H1 (cell line): Measurements from ENCODE around the gene RPL19. TPM values are rescaled to one million over a fixed set of nuclear protein-coding genes. Genes with fewer than 3 reads are reported as not detected.

Experiments used
- CTCF ChIA-PET: fragments of 300-600 bp; sonication (Branson Sonifier 250); formaldehyde crosslinking; loops from one replicate; lab custom pipeline; 2021; ENCODE audit not compliant: partially characterized antibody; lab: Charles Lee
- POLR2A ChIA-PET: fragments of 300-600 bp; sonication (Branson Sonifier 250); formaldehyde crosslinking; loops from one replicate; lab custom pipeline; 2021; ENCODE audit warnings: inconsistent platforms; ENCODE audit not compliant: partially characterized antibody; lab: Charles Lee
- DNase-seq, 2 experiments: peaks; one replicate each; pipeline versions ENCODE4 v3.0.0 to v3.0.0-alpha.2; 2010 to 2022; ENCODE audit warnings: low spot score in 2 of 2, low read depth in 1 of 2, mixed read lengths in 1 of 2
- FAIRE-seq: peaks from 2 replicates; lab custom pipeline; 2011; peaks lifted over from hg19 to GRCh38; lab: Jason Lieb, UNC
- H2AFZ ChIP-seq: 2 replicates; pipeline ENCODE4 v1.8.1; 2012; ENCODE audit warnings: low read length, inconsistent platforms
- H2AK5ac ChIP-seq: 2 replicates; pipeline ENCODE4 v1.6.1; 2013; ENCODE audit warnings: low read depth, low read length
- H2BK120ac ChIP-seq: replicated peaks from 2 replicates; pipeline ENCODE3; 2013; ENCODE audit warnings: low read depth, low read length, inconsistent platforms
- H2BK12ac ChIP-seq: 2 replicates; pipeline ENCODE4 v1.6.1; 2013; ENCODE audit warnings: low read depth, low read length
- H2BK15ac ChIP-seq: 2 replicates; pipeline ENCODE4 v1.6.1; 2013; ENCODE audit warnings: low read length
- H2BK20ac ChIP-seq: 2 replicates; pipeline ENCODE4 v1.6.1; 2013; ENCODE audit warnings: low read length
- H2BK5ac ChIP-seq: 2 replicates; pipeline ENCODE4 v1.6.1; 2013; ENCODE audit warnings: low read depth, low read length
- H3K14ac ChIP-seq: 2 replicates; pipeline ENCODE4 v1.6.1; 2013; ENCODE audit warnings: inconsistent platforms; ENCODE audit not compliant: insufficient read length
- H3K18ac ChIP-seq: 2 replicates; pipeline ENCODE4 v1.6.1; 2013; ENCODE audit warnings: low read length; ENCODE audit errors: extremely low read depth
- H3K23ac ChIP-seq: 2 replicates; pipeline ENCODE4 v1.6.1; 2013; ENCODE audit warnings: inconsistent platforms; ENCODE audit not compliant: insufficient read length
- H3K23me2 ChIP-seq: 2 replicates; pipeline ENCODE4 v1.6.1; 2013; ENCODE audit warnings: low read depth, low read length
- H3K27ac ChIP-seq: 2 replicates; pipeline ENCODE4 v1.6.1; 2011; ENCODE audit warnings: low read depth, low read length, inconsistent platforms
- H3K27me3 ChIP-seq, 4 experiments: replicated peaks in 1 of 4; 1 replicate in 1 of 4; 2 replicates in 3 of 4; pipeline versions ENCODE4 v1.6.1 to v1.8.1; 2011 to 2013; ENCODE audit warnings: low read length in 3 of 4, mild to moderate bottlenecking in 3 of 4, inconsistent platforms in 2 of 4, mixed read lengths in 2 of 4, moderate library complexity in 1 of 4; ENCODE audit not compliant: control insufficient read depth in 3 of 4, insufficient read depth in 3 of 4; ENCODE audit errors: extremely low read depth in 1 of 4
- H3K36me3 ChIP-seq, 4 experiments: 2 replicates each; pipeline versions ENCODE4 v1.6.1 to v1.8.1; 2011 to 2013; ENCODE audit warnings: mild to moderate bottlenecking in 4 of 4, low read length in 3 of 4, moderate library complexity in 2 of 4, control low read depth in 1 of 4, inconsistent platforms in 1 of 4; ENCODE audit not compliant: insufficient read depth in 4 of 4, control insufficient read depth in 2 of 4
- H3K4ac ChIP-seq: replicated peaks from 2 replicates; pipeline ENCODE3; 2013; ENCODE audit warnings: low read length, low read depth, mixed read lengths, inconsistent platforms; ENCODE audit not compliant: insufficient read length
- H3K4me1 ChIP-seq, 4 experiments: replicated peaks in 1 of 4; 1 replicate in 1 of 4; 2 replicates in 3 of 4; pipeline versions ENCODE4 v1.6.1 to v1.8.1; 2011 to 2013; ENCODE audit warnings: low read length in 3 of 4, inconsistent platforms in 2 of 4, mixed read lengths in 1 of 4; ENCODE audit not compliant: insufficient read depth in 4 of 4, control insufficient read depth in 3 of 4
- H3K4me2 ChIP-seq, 2 experiments: 2 replicates each; pipeline versions ENCODE4 v1.6.1 to v1.8.1; 2011 to 2013; ENCODE audit warnings: low read depth in 2 of 2, low read length in 2 of 2, control low read depth in 1 of 2, inconsistent platforms in 1 of 2, mild to moderate bottlenecking in 1 of 2; ENCODE audit not compliant: insufficient read depth in 1 of 2
- H3K4me3 ChIP-seq, 4 experiments: fragments of 200-600, 300-600 bp in 1 of 4; sonication (generic), shearing (Covaris generic), sonication (Bioruptor Twin) in 1 of 4; 2 replicates each; pipeline versions ENCODE4 v1.5.1 to v1.8.1; 2011 to 2016; ENCODE audit warnings: low read length in 4 of 4, low read depth in 3 of 4, control low read depth in 2 of 4, inconsistent platforms in 2 of 4, mild to moderate bottlenecking in 2 of 4, mixed read lengths in 1 of 4, moderate library complexity in 1 of 4; ENCODE audit not compliant: insufficient read depth in 2 of 4; ENCODE audit errors: extremely low read depth in 1 of 4
- H3K56ac ChIP-seq: replicated peaks from 2 replicates; pipeline ENCODE3; 2013; ENCODE audit warnings: low read depth, mild to moderate bottlenecking, mixed read lengths, low read length, inconsistent platforms; ENCODE audit not compliant: insufficient read length
- H3K79me1 ChIP-seq: 2 replicates; pipeline ENCODE4 v1.6.1; 2013; ENCODE audit warnings: low read depth, low read length, control low read depth
- H3K79me2 ChIP-seq, 2 experiments: 2 replicates each; pipeline versions ENCODE4 v1.6.1 to v1.8.1; 2012 to 2013; ENCODE audit warnings: low read length in 2 of 2, mild to moderate bottlenecking in 2 of 2, inconsistent platforms in 1 of 2; ENCODE audit not compliant: insufficient read depth in 2 of 2, control insufficient read depth in 1 of 2
- H3K9ac ChIP-seq, 4 experiments: replicated peaks in 1 of 4; 1 replicate in 1 of 4; 2 replicates in 3 of 4; pipeline versions ENCODE4 v1.6.1 to v1.8.1; 2011 to 2013; ENCODE audit warnings: low read depth in 3 of 4, low read length in 3 of 4, control low read depth in 2 of 4, mild to moderate bottlenecking in 2 of 4, moderate library complexity in 2 of 4, inconsistent platforms in 1 of 4; ENCODE audit errors: extremely low read depth in 1 of 4
- H3K9me3 ChIP-seq, 2 experiments: 2 replicates each; pipeline versions ENCODE4 v1.6.1 to v1.8.1; 2012 to 2013; ENCODE audit warnings: mild to moderate bottlenecking in 2 of 2, moderate library complexity in 2 of 2, control low read depth in 1 of 2, inconsistent platforms in 1 of 2, low read depth in 1 of 2, low read length in 1 of 2, mixed read lengths in 1 of 2; ENCODE audit not compliant: insufficient read depth in 2 of 2
- H4K20me1 ChIP-seq, 2 experiments: replicated peaks in 1 of 2; 2 replicates each; pipeline versions ENCODE3 to v1.8.1; 2011 to 2013; ENCODE audit warnings: inconsistent platforms in 2 of 2, low read length in 2 of 2, mild to moderate bottlenecking in 1 of 2; ENCODE audit not compliant: insufficient read depth in 2 of 2, control insufficient read depth in 1 of 2
- H4K5ac ChIP-seq: 2 replicates; pipeline ENCODE4 v1.6.1; 2013; ENCODE audit warnings: low read length, low read depth, mixed read lengths, inconsistent platforms; ENCODE audit not compliant: insufficient read length
- H4K8ac ChIP-seq: 2 replicates; pipeline ENCODE4 v1.8.0; 2013; ENCODE audit warnings: mild to moderate bottlenecking, moderate library complexity, low read length, inconsistent platforms; ENCODE audit not compliant: insufficient read depth; ENCODE audit errors: extremely low read depth
- H4K91ac ChIP-seq: replicated peaks from 2 replicates; pipeline ENCODE3; 2013; ENCODE audit warnings: low read length, mixed read lengths, inconsistent platforms; ENCODE audit not compliant: insufficient read length
- TAF7 ChIP-seq: optimal IDR thresholded peaks from 2 replicates; pipeline ENCODE3; 2011; ENCODE audit warnings: low read depth, mild to moderate bottlenecking, inconsistent platforms, low read length, moderate library complexity, borderline replicate concordance
- WGBS, 2 experiments: shearing (Covaris generic) in 1 of 2; methylation state at CpG; one replicate each; pipeline versions ENCODE4 v1.1.6 to v1.1.7; 2013 to 2015; ENCODE audit warnings: low lambda C conversion rate in 2 of 2, mixed read lengths in 2 of 2, inconsistent platforms in 1 of 2, low coverage in 1 of 2, missing lambda C conversion rate in 1 of 2; ENCODE audit not compliant: insufficient replicate concordance in 2 of 2, insufficient coverage in 1 of 2, insufficient read length in 1 of 2; ENCODE audit errors: extremely low coverage in 1 of 2, missing lambda C conversion rate in 1 of 2; 5-methylcytosine and 5-hydroxymethylcytosine counted together
- polyA plus RNA-seq, 7 experiments: library from polyadenylated mRNA; depleted of rRNA in 3 of 7; stranded (reverse) in 5 of 7; unstranded in 2 of 7; fragments of >200 nt in 5 of 7; fragments of 200-250 nt in 2 of 7; gene quantifications; 1 replicate in 5 of 7; 2 replicates in 1 of 7; 4 replicates in 1 of 7; pipeline versions ENCODE4 v1.2.1 to v1.2.3, GENCODE V29; 2011 to 2013; ENCODE audit warnings: missing spikeins in 2 of 7, mixed read lengths in 2 of 7
- total RNA-seq: library from RNA; stranded (reverse); fragmentation: NEBNext Ultra II Directional; extraction: Animal tissue kit (Norgen Biotek cat#: 25700); gene quantifications from 2 replicates; pipeline ENCODE4 v1.2.1, GENCODE V29; 2021

The RPL19 gene
- total and polyA plus RNA-seq, 2 of the 8 experiments (the other 6 are each of a cell fraction or from before 2014, with no cell fraction given): 2,108 to 2,182 TPM

GRCh38 chr17:39167476-39167875 is 32.6 kb upstream of the RPL19 start:
- WGBS, 2 experiments: 83% methylated on average over 2 of the region's 2 CpGs; no CpG with 5 or more reads in 1 of the 2 experiments
- FAIRE-seq: no peak
- Histone ChIP-seq H2BK120ac (no peak overlapping the region), H3K27ac (no peak overlapping the region), H2AFZ (no peak overlapping the region), H3K4me1 (peaks cover 0 to 8% (median 6%) of the 10 kb centered on the region in 4 experiments; a peak in 5 of 7 replicates), H3K14ac (no peak overlapping the region), H3K4ac (no peak overlapping the region), H3K18ac (no peak overlapping the region), H3K23ac (no peak overlapping the region), H2BK20ac (no peak overlapping the region; the same call in 1 of the 2 replicates), H3K79me2 (no peaks in the 10 kb centered on the region), H3K56ac (no peak overlapping the region), H2BK12ac (no peak overlapping the region), H3K27me3 (peaks cover 14 to 31% (median 25%) of the 10 kb centered on the region in 4 experiments), H4K20me1 (no peaks in the 10 kb centered on the region), H3K23me2 (peaks cover 12% of the 10 kb centered on the region; the same call in 1 of the 2 replicates), H3K79me1 (no peaks in the 10 kb centered on the region), H3K4me2 (no peak overlapping the region), H3K36me3 (no peaks in the 10 kb centered on the region), H3K4me3 (no peak overlapping the region)
- ChIA-PET POLR2A (interaction anchor here (1.3 to 1.4 kb wide), 3 partner anchors 17 to 313 kb away, joined by 4 read pairs; partner anchors contain the start of gene RPL19), CTCF (interaction anchor here (1.1 to 10.8 kb wide), 13 partner anchors 8 to 184 kb away, joined by 3 to 151 read pairs (median 7); no protein-coding TSS in a partner anchor)
- DNase-seq: no peak
- TF ChIP-seq TAF7: no peak
- TF ChIP-seq, all 59 proteins: peak for 0
- Histone ChIP-seq H3K9ac (no peak overlapping the region), H2BK5ac (no peak overlapping the region), H4K8ac (no peak overlapping the region), H2BK15ac (no peak overlapping the region), H4K5ac (no peak overlapping the region), H4K91ac (no peak overlapping the region), H3K9me3 (no peaks in the 10 kb centered on the region), H2AK5ac (no peak overlapping the region)
